GM18909 (cell line): ENCODE data around the gene RGS19.

ENCODE experiments used
- ATAC-seq: cut with Tn5 transposase; IDR thresholded peaks from one replicate; pipeline ENCODE4 v1.9.1; 2021; ENCODE audit warnings: mild to moderate bottlenecking; ENCODE audit not compliant: unreplicated experiment, poor library complexity

The RGS19 gene

GRCh38 chr20:64037498-64038213, 41.7 kb downstream of the RGS19 start:
- ATAC-seq: no peak

- no peak for ATAC-seq
These were observed 42.2 kb downstream of the RGS19 start for GRCh38 chr20:64037199-64037497.

- no peak for ATAC-seq
These were observed 42.7 kb downstream of the RGS19 start for GRCh38 chr20:64036346-64037198.

- ATAC-seq: no peak
These were observed 43.4 kb downstream of the RGS19 start, which contains the start of gene C20orf204 for GRCh38 chr20:64035933-64036345. C20orf204 (plus strand) TSS chr20:64036182; CDS start chr20:64036324, 142 bp downstream.

GRCh38 chr20:64035066-64035932, 44.0 kb downstream of the RGS19 start:
- no peak for ATAC-seq

- ATAC-seq: no peak
These were observed 45.3 kb downstream of the RGS19 start for GRCh38 chr20:64033981-64034493.

- no peak for ATAC-seq
These were observed 46.4 kb downstream of the RGS19 start for GRCh38 chr20:64032706-64033624.

GRCh38 chr20:64031822-64032314, 47.5 kb downstream of the RGS19 start:
- ATAC-seq: no peak

- ATAC-seq: no peak
These were observed 48.8 kb downstream of the RGS19 start for GRCh38 chr20:64030371-64031134.

- ATAC-seq: no peak
These were observed 49.8 kb downstream of the RGS19 start for GRCh38 chr20:64029293-64030117.

GRCh38 chr20:64027981-64028685, 51.2 kb downstream of the RGS19 start:
- ATAC-seq: no peak

- ATAC-seq: no peak
These were observed 53.4 kb downstream of the RGS19 start for GRCh38 chr20:64025826-64026412.

- no peak for ATAC-seq
These were observed 54.1 kb downstream of the RGS19 start for GRCh38 chr20:64025101-64025825.

GRCh38 chr20:64024141-64024990, 55.0 kb downstream of the RGS19 start:
- no peak for ATAC-seq
